HG03354 (cell line): ENCODE data around the gene MAP4.

Source experiments
- ATAC-seq: cut with Tn5 transposase; IDR thresholded peaks from one replicate; pipeline ENCODE4 v1.9.1; 2021; ENCODE audit warnings: mild to moderate bottlenecking; ENCODE audit not compliant: unreplicated experiment, poor library complexity, severe bottlenecking

MAP4 gene

DNA sequence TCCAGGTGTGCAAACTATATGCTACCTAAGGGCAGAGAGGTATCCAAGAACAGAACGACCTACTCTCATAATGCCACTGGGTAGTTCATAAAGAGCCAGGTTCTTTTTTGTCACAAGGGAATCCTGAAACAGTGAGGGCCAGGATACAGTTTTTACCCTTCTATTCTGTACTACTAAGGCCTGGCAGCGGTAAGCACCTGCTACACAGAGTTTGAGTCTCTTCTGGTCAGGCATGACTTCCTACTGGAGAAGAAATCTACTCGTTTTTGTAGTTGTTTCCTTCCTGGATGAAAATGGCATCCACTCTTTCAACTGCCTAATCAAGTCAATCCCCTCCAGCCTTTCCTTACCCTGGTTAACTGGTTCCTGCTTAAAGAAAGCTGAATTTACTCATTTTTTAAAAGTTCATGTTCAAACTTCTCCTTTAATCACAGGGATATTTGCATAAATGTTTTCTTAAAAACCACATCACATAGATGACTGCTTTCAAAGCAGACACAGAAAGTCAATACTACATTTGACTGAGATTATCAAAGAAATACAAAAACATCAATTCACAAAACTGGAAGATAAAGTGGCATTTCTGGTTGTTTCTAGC, 40.0 kb downstream of the MAP4 start:
- peak; percentile 58 for ATAC-seq

DNA sequence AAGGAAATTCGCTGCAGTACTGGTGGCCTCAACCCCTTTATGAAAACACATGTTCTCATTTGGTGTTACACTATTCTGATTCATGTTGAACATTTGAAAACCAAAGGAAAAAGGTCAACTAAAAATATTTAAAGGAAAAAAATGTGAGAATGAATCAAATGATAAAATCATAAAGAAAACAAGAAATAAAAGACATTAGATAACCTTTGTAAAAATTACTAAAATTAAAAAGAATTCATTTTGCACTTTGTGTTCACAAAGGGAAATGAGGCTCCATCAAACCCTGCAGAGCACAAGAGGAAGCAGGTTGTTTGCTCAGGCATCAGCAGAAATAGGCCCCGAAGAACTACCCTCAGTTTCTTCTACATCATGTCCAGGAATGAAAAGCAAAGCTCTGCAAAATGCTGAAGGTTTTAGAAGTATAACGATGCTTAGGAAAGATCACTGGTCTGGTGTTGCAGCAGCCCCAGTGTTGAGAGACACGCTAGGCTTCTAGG, 41.2 kb downstream of the MAP4 start:
- ATAC-seq, result no peak

DNA sequence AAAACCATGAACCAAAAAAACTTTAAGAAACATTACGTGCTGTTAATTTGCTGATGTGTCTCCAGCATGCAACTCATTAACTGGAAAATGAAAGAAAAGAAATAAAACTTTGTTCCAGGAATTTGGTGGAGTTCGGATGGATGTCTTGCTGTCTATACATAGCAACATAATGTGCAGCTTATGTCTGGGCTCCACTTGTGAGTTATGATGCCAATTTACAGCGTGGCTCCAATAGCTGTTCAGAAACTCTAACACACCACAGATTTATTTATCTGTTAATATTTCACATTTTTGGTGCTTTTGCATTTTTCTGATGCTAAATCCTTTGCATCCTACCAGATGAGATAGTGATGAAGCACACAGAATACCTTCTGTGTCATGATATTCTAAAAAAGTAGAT, 45.1 kb downstream of the MAP4 start:
- ATAC-seq, result no peak

DNA sequence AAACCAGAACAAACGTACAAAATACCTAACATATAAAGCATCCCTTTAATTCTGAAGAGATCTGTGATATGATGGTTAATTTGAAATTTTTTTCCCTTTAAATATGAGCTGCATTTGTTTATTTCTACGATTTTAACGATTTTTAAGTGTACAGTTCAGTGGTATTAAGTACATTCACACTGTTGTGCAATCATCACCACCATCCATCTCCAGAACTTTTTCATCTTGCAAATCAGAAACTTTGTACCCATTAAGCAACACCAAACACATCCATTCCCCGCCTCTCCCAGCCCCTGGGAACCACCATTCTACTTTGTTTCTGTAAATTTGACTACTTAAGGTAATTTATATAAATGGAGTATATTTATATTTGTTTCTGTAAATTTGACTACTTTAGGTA, 51.5 kb downstream of the MAP4 start:
- no peak for ATAC-seq

DNA sequence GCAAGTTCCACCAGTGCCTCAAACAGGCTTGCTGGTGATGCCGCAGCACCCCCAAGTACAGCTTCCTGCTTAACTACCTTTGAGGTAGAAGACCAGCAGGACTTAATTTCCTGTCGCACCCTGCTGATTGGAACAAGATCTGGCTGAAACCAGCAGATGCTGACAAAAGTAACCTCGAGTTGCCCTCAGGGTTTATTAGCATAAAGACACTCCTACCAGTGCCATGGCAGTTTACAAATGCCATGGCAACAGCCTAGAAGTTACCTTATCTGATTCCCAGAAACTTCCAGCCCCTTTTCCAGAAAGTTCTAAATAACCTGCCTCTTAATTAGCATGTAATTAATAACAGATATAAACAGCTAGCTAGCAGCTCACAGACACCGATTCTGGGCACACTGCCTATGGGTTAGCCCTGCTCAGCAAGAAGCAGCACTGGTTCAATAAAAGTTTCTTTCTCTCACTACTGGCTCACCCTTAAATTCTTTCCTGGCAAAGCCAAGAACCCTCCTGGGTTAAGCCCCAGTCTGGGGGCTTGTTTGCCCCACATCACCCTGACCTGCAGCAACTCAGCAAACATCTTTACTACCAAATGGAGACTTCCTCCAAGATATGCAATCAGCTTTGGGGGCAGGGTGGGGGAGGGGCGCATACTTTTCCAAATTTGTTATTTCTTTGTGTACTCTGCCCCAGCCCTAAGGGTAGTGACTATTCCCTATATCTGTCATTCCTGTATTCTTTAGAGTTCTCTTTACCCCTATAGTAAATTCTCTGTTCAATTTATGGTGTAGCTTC, 54.2 kb downstream of the MAP4 start:
- ATAC-seq, result no peak

DNA sequence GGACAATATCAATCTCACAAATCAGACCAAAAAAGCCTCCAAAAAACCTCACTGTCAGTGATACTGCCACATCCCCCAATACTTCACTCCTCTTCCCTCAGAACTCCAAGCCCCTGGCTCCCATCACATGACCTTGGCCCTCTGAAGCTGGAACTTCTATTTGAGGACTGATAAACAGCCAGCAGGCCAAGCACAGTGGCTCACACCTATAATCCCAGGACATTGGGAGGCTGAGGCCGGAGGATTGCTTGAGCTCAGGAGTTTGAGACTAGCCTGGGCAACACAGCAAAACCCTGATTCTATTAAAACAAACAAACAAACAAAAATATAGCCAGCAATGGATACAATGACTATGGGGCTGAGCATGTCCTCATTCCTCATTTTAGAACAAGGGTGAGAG, 55.2 kb downstream of the MAP4 start:
- ATAC-seq, result no peak

DNA sequence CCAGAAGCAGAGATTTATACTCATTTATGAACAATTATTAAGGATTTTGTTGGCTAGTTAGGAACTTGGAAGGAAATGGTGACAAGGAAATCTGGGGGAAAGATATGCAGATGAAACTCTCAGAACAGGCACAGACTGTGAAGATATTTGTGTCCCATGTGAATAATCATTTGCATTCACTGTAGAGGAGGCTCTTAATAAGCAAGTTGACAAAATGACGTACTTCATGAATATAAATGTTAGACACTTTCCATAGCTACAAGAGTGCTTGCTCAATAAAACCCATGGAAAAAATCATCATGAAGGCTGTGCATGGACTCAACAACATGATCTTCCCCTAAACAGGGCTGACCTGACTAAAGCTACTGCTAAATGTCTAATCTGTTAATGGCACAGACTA, 59.7 kb downstream of the MAP4 start:
- ATAC-seq, result no peak

DNA sequence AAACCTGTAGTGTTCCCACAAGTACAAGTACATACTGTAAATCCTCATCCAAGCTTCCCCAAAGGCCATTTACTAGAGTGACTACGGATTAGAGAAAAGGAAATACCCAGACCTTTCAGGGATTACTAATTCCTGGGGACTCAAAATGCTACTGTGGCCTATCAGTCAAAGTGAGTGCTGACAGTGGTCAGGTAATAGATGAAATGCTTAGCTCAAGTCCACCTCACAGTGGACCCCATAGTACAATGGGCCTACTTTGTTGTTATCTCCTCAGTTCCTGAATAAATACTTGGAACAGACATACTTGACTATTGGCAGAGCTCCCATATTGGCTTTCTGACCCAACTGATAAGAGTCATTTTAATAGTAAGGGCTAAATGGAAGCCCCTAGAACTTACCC, 61.6 kb downstream of the MAP4 start:
- no peak for ATAC-seq

DNA sequence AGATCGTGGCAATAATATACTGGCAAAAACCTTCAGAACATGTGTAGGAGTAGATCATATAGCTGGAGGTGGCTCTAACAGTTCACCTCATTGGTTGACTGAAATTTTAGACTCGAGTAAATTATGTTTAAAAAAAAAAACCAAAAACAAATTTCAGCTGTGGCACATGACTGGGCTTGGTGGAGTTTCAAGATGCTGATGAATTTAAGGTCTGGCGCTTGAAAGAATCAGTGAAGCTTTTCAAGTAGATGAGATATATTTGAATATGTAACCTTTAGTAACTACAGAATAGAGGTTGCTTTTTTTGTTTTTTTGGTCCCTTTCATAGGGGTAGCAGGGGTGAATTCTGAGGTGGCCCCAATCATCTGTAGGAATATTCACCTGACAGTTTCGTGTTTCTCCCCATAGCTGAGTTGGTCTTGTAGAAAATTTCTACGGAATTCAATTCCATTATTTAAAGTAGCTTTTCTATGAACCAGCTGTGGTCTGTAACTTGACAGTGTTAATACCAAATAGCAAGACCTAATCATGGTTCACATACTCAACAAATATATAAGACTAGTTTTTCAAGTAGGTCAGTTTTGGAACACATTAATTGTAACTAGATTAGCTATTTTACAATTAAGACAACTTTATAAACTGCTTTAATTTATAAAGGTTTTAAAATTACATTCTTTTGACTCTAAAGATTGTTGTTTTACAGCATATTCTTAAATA, 65.6 kb downstream of the MAP4 start:
- peak; percentile 45 for ATAC-seq

DNA sequence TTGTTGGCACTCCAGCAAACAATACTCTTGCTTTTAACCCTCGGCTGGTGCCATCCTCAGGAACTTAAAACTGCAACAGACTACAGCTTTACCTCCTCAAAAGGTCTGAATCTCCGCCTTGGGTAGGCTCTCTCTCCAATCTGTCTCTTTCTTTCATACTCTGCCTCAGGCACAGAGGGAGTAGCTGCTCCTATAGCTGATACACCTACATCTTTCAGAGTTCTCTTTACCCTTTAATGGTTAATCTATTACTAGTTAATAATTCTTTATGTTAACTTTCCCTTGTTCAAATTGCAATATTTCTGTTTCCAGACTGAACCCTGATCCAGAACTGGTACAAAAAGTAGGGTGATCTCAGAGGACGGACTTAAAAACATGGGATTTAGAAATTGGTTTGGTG, 66.2 kb downstream of the MAP4 start:
- ATAC-seq, result peak; percentile 75

DNA sequence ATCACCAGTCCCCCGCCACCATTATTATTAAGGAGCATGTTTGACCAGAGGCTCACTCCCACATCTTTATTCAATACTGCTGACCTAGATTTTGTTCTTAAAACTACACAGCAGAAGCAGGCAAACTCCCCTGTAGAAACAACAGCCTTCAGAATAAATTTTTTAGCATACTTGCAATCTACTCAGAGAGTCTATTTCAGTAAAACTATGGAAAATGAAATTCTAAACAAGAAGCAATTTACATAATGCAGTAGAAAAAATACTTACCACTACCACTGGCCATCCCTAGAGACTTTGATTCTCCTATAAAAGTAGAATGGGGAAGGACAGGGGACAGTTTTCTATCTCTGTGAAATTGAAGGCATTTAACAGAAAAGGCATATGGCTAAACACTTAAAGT, 76.0 kb downstream of the MAP4 start:
- ATAC-seq, result no peak

DNA sequence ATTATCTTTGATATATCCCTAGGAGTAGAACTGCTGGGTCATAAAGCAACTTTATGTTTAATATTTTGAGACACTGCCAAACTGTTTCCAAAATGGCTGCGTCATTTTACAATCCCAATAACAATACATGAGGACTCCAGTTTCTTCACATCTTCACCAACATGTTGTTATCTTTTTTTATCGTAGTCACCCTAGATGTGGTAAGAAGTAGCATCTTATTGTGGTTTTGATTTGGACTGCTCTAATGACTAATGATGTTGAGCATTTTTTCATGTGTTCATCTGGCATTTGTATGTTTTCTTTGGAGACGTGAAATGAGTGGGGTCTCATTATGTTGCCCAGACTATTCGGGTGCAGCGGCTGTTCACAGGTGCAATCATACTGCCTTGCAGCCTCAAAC, 83.8 kb downstream of the MAP4 start:
- ATAC-seq, result no peak

DNA sequence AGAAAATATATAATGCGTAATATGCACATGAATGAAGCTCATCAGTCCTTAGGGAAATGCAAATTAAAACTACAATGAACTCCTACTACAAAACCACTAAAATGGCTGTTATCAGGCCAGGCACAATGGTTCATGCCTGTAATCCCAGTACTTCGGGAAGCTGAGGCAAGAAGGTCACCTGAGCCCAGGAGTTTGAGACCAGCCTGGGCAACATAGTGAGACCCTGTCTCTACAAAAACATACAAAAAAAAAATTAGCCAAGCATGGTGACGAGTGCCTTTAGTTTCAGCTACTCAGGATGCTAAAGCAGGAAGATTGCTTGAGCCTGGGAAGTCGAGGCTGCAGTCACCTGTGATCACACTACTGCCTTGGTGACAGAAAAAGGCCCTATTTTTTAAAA, 85.2 kb downstream of the MAP4 start:
- no peak for ATAC-seq

DNA sequence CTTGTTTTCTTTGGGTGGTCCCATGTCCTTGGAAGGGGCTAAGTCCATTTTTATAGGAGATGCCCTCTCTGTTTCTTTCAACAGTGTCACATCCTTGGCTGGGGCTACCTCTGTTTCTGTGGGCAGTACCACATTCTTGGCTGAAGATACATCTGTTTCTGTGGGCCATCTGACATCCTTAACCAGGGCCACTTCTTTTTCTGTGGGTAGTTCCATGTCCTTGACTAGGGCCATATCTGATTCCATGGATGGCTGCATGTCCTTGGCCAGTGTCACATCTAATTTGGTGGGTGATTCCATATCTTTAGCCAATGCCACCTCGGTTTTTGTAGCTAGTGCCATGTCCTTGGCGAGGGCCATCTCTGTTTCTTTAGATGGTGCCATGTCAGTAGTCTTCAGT, 99.5 kb downstream of the MAP4 start:
- no peak for ATAC-seq

DNA sequence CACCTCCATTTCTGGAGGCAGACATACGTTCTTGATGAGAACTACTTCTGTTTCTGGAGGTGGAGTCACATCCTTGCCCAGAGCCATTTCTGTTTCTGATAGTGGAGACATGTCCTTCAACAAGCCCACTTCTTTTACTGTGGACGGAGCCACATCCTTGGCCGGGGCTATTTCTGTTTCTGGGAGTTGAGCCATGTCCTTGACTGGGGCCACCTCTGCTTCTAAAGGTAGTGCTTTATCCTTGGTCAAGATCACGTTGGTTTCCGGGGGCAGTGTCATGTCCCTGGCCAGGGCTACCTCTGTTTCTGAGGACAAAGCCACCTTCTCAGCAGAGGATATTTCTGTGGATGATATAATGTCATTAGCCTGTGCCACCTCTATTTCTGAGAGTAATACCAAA, 100.0 kb downstream of the MAP4 start:
- no peak for ATAC-seq

DNA sequence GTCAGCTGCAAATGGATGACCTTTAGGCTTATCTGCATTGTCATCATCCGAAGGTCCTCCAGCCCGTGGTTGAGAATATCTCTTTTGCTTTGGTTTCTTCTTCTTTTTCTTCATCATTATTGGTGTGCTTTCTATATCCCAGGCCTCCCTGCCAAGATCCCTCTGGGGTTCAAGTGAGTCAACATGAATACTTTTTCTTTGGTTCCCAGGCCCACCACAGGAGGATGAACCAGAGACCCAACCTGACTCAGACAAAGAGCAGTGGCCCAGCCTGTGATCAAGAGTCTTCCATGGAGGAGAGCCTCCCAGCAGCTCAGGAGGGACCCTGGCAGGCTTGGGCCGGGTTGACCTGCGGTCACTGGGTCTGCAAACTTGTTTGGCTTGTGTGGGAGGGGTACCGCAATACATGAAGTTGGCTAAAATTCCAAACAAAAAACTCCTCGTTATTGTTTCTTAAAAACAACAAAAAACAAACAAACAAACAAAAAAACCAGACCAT, 104.2 kb downstream of the MAP4 start:
- ATAC-seq, result no peak

DNA sequence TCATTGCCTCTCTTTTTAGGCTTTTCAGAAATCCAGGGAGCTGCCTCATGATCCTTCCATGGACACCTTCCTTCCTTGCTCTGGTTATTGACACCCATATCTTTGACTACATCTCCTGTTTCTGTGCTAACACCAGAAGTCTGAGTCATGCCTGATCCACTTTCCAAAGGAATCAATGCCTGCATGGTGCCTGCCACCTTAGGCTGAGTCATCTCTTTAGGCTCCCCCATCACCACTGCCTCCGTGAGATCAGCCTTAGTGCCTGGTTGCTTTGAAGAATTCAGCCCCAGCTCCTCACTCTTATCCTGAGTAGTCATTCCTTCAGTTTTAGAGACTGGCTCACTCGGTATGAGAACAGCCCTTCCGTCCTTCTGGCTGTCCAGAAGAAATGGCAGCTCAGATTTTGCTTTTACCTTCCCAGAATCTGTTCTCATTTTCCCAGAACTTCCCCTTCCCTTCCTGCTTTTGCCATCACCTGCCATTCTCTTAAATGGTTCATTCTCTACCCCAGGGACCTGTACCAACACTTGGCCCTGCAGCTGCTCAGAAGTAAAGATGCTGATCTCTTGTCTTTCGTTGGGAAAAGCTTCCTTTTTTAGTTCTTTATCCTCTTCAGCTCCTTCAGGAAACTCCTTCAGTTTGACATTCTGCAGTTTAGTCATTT, 105.3 kb downstream of the MAP4 start:
- no peak for ATAC-seq

DNA sequence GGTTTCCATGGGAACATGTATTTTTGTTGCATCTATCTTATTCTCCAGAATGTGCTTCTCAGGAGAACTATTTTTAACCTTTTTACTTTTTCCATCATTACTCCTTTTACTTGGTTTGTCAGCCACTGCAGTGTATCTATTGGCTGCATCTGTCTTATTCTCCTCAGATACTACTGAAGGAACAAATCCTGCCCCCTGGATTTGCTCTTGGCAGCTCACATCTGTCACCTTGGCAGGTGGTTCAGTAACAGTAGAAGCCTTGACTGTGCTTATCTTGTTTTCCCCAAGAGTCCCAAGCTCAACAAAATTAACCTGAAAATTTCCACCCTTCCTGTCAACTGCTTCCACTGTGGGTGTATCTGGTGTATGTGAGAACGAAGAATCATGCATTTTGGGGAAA, 106.0 kb downstream of the MAP4 start:
- no peak for ATAC-seq

DNA sequence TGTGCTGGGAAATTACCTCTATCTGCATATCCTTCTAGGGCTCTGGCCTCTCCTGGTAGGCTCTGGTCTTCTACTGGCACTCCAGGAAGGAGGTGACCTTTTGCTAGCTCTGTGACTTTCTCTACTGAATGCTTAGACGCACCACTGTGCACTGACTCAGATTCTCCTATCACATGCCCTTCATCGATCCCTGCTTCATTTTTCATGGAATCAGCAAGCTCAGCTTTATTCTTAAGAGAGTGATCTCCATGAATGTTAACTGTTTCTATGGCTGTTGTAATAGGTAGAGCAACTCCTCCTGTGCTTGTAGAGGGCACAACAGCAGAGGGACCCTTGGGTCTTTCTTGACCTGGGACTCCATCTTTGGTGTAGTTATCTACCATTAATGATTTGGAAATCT, 106.6 kb downstream of the MAP4 start:
- no peak for ATAC-seq

DNA sequence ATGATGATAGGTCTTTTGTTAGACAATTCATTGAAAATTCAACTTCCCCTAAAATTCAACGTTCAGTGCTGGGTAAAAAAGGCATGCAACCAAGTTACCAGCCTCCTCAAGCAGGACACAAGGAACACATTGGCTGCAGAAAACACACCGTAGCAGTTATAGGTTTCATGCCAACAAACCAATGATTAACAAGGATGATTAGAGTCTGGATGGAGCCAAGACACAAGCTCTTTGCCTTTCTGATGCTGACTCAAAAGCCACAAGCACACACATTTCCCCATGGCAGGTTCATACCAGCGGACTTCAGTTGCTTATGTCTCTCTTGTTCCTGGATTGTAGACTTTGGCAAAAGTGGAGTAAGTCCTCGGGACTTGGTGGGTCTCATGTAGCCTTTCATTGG, 107.5 kb downstream of the MAP4 start:
- no peak for ATAC-seq
